Measurements from ENCODE around the gene PITRM1.

DNA sequence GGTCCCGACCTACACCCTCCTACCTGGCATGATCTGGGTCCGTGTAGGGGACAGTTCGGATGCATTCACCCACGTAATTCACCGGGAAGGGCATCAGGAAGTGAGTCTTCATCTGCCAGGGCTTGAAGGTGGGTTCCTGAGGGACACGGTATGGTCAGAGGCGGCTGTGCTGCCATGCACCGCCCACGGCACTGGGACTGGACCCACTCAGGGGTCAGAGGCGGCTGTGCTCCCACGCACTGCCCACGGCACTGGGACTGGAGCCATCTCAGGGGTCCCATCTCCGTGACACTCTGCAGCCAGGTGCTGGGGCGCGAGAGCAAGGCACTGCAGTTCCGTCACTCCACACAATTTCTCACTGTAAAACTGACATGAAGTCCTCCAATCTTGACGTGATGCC, 29.2 kb downstream of the PITRM1 start:
- TF ChIP-seq CTCF (optimal IDR thresholded peaks at IDR 0.05 in 1 of 3, IDR thresholded peaks at IDR 0.05 in 1 of 3, conservative IDR thresholded peaks at IDR 0.05 in 1 of 3; ENCODE audit: extremely low read depth in 1 of 3, insufficient read depth in 2 of 3, low read length in 3 of 3) (no peak), EZH2 (IDR thresholded peaks at IDR 0.05; ENCODE audit: low read length) (no peak)

All from keratinocyte (primary cell).